K562 (cell line): Measurements from ENCODE around the gene SLC7A6OS. TPM values are rescaled to one million over a fixed set of nuclear protein-coding genes. Genes with fewer than 3 reads are reported as not detected.
A peak's percentile ranks its signal among the peaks of the same experiment; 100 is the strongest.

Experiments used
- ATAC-seq: fragments of 200-7000 bp; cut with Tn5 transposase; 3 replicates; pipeline ENCODE4 v1.9.1; 2020; ENCODE audit warnings: moderate library complexity
- BruUV-seq: library from RNA; stranded (reverse); fragments of 400-500 nt; replicated peaks from 2 replicates; lab custom pipeline; 2021; lab: Mats Ljungman, UMichigan
- CTCF ChIA-PET: fragments of 300-600 bp; formaldehyde crosslinking; extraction: SDS; loops from one replicate; lab custom pipeline; 2021; ENCODE audit warnings: low intra/inter-chr PET ratio; lab: Yijun Ruan, JAX
- POLR2A ChIA-PET: fragments of 300-600, 350-650 bp; sonication (Branson Sonifier 250); formaldehyde crosslinking; extraction: SDS; loops from one replicate; lab custom pipeline; 2021; ENCODE audit warnings: antibody characterized with exemption, inconsistent platforms; lab: Yijun Ruan, JAX
- DNase-seq, 4 experiments: peaks; one replicate each; pipeline versions ENCODE4 v3.0.0 to v3.0.0-alpha.2; 2011 to 2018; ENCODE audit warnings: low spot score in 3 of 4, mixed read lengths in 3 of 4; ENCODE audit errors: extremely low read depth in 1 of 4
- FAIRE-seq: peaks from 2 replicates; lab custom pipeline; 2011; peaks lifted over from hg19 to GRCh38; lab: Jason Lieb, UNC
- H2AFZ ChIP-seq: 2 replicates; pipeline ENCODE4 v1.6.0; 2011; ENCODE audit warnings: low read depth, low read length, control low read depth, inconsistent platforms
- H3K27ac ChIP-seq: fragments of 200-600 bp; 3 replicates; pipeline ENCODE4 v1.8.0; 2011; ENCODE audit warnings: low read depth, mild to moderate bottlenecking, control low read depth, inconsistent platforms, low read length, moderate library complexity, mixed read lengths; ENCODE audit errors: extremely low read depth
- H3K27me3 ChIP-seq, 2 experiments: fragments of 300-600 bp in 1 of 2; 2 replicates in 1 of 2; 3 replicates in 1 of 2; pipeline versions ENCODE4 v1.6.0 to v1.8.0; 2011; ENCODE audit warnings: inconsistent platforms in 2 of 2, low read length in 2 of 2, mild to moderate bottlenecking in 1 of 2, mixed read lengths in 1 of 2, moderate library complexity in 1 of 2; ENCODE audit not compliant: control insufficient read depth in 2 of 2, insufficient read depth in 2 of 2
- H3K36me3 ChIP-seq: fragments of 300-600 bp; 3 replicates; pipeline ENCODE4 v1.8.0; 2011; ENCODE audit warnings: mild to moderate bottlenecking, low read length, inconsistent platforms; ENCODE audit not compliant: control insufficient read depth, insufficient read depth
- H3K4me1 ChIP-seq, 2 experiments: fragments of 200-600 bp in 1 of 2; replicated peaks in 1 of 2; 2 replicates in 1 of 2; 3 replicates in 1 of 2; pipeline versions ENCODE4 v1.5.1 to v1.8.0; 2011; ENCODE audit warnings: inconsistent platforms in 2 of 2, low read length in 2 of 2, mild to moderate bottlenecking in 1 of 2, mixed read lengths in 1 of 2, moderate library complexity in 1 of 2; ENCODE audit not compliant: control insufficient read depth in 2 of 2, insufficient read depth in 2 of 2
- H3K4me2 ChIP-seq: 2 replicates; pipeline ENCODE4 v1.6.1; 2011; ENCODE audit warnings: low read length, control low read depth, inconsistent platforms, mixed read lengths; ENCODE audit not compliant: insufficient read depth
- H3K4me3 ChIP-seq: fragments of 200-600 bp; sonication (generic), shearing (Covaris generic); 2 replicates; pipeline ENCODE4 v1.5.1; 2016; ENCODE audit warnings: control low read depth, inconsistent platforms
- H3K79me2 ChIP-seq: fragments of 200-600 bp; 3 replicates; pipeline ENCODE4 v1.8.0; 2011; ENCODE audit warnings: low read length, inconsistent platforms; ENCODE audit not compliant: control insufficient read depth, insufficient read depth
- H3K9ac ChIP-seq, 2 experiments: 2 replicates each; pipeline versions ENCODE4 v1.6.0 to v1.6.1; 2011; ENCODE audit warnings: low read depth in 2 of 2, low read length in 2 of 2, control low read depth in 1 of 2, inconsistent platforms in 1 of 2, mild to moderate bottlenecking in 1 of 2, mixed read lengths in 1 of 2; ENCODE audit not compliant: insufficient read depth in 1 of 2
- H3K9me1 ChIP-seq: one replicate; pipeline ENCODE4 v1.6.0; 2011; ENCODE audit warnings: inconsistent platforms, mild to moderate bottlenecking, low read length, moderate library complexity; ENCODE audit not compliant: control insufficient read depth, insufficient read depth
- H3K9me3 ChIP-seq: replicated peaks from 2 replicates; pipeline ENCODE4 v1.5.1; 2011; ENCODE audit warnings: low read depth, low read length, inconsistent platforms; ENCODE audit not compliant: control insufficient read depth, insufficient read depth
- H4K20me1 ChIP-seq: replicated peaks from 2 replicates; pipeline ENCODE4 v1.6.1; 2011; ENCODE audit warnings: low read length, inconsistent platforms, mixed read lengths; ENCODE audit not compliant: control insufficient read depth, insufficient read depth
- MCM5 ChIP-seq: fragments of 450-650 bp; IDR thresholded peaks from 2 replicates; pipeline ENCODE4 v1.6.1; 2016; ENCODE audit warnings: low read depth
- MYBL2 ChIP-seq, 2 experiments: fragments of 450-650 bp in 1 of 2; sonication (generic) in 1 of 2; formaldehyde crosslinking in 1 of 2; IDR thresholded peaks; 2 replicates each; pipeline versions ENCODE4 v1.6.1 to v1.8.1; 2017 to 2022; ENCODE audit warnings: borderline replicate concordance in 1 of 2, inconsistent platforms in 1 of 2, low read depth in 1 of 2, mild to moderate bottlenecking in 1 of 2, missing genetic modification reagents in 1 of 2, moderate library complexity in 1 of 2
- PHTF2 ChIP-seq: fragments of 250-450 bp; sonication (Bioruptor Pico); IDR thresholded peaks from 2 replicates; pipeline ENCODE4 v1.5.0; 2021; ENCODE audit warnings: mild to moderate bottlenecking
- SRF ChIP-seq, 2 experiments: fragments of 250-450, 450-650 bp in 1 of 2; sonication (Bioruptor Pico) in 1 of 2; sonication (generic) in 1 of 2; formaldehyde crosslinking; IDR thresholded peaks; 2 replicates each; pipeline versions ENCODE4 v1.5.0 to v1.5.1; 2020 to 2022; ENCODE audit warnings: mild to moderate bottlenecking in 1 of 2, missing genetic modification reagents in 1 of 2
- TAF9B ChIP-seq: fragments of 450-650 bp; IDR thresholded peaks from 2 replicates; pipeline ENCODE4 v1.6.1; 2018; ENCODE audit warnings: mild to moderate bottlenecking; ENCODE audit not compliant: partially characterized antibody
- ZBTB7A ChIP-seq: IDR thresholded peaks from 2 replicates; pipeline ENCODE4 v1.6.1; 2011; ENCODE audit warnings: low read depth, mild to moderate bottlenecking, low read length, moderate library complexity, borderline replicate concordance; ENCODE audit not compliant: control insufficient read depth
- ZNF134 ChIP-seq: fragments of 250-450 bp; sonication (Bioruptor Pico); conservative IDR thresholded peaks from 2 replicates; pipeline ENCODE4 v1.4.0; 2020
- ZNF197 ChIP-seq: fragments of 200-800 bp; sonication (Bioruptor generic); IDR thresholded peaks from 2 replicates; pipeline ENCODE4 v1.6.1; 2016; ENCODE audit warnings: low read depth, missing genetic modification characterization, missing compliant biosample characterization
- ZNF282 ChIP-seq: sonication (generic); formaldehyde crosslinking; IDR thresholded peaks from 2 replicates; pipeline ENCODE4 v1.8.1; 2023; ENCODE audit warnings: missing genetic modification reagents
- ZNF583 ChIP-seq: fragments of 250-450 bp; sonication (Bioruptor Pico); IDR thresholded peaks from 2 replicates; pipeline ENCODE4 v1.4.0; 2020
- WGBS: fragments of 100-300 bp; shearing (Covaris generic); methylation state at CpG from one replicate; pipeline ENCODE4 v1.1.6; 2016; ENCODE audit warnings: low coverage, mixed read lengths; ENCODE audit not compliant: insufficient coverage; ENCODE audit errors: missing lambda C conversion rate; 5-methylcytosine and 5-hydroxymethylcytosine counted together
- in situ Hi-C: fragments of 300-500 bp; cut with MboI; formaldehyde crosslinking; loops from 4 replicates; pipeline ENCODE4 v1.15.0; 2018; ENCODE audit warnings: inconsistent platforms, mixed read lengths
- intact Hi-C: fragments of 100-400 bp; cut with micrococcal nuclease; formaldehyde crosslinking; loops from 2 replicates; pipeline ENCODE4 v1.14.2; 2022
- polyA plus RNA-seq, 8 experiments: library from polyadenylated mRNA; depleted of rRNA in 4 of 8; stranded (reverse) in 5 of 8; unstranded in 3 of 8; fragments of >200 nt; fragmentation: Nextera tagmentation in 2 of 8; fragmentation: Illumina TruSeq in 1 of 8; extraction: Ambion mirVana in 2 of 8; extraction: Trizol in 1 of 8; gene quantifications; 2 replicates each; pipeline versions ENCODE4 v1.2.1 to v1.2.3, GENCODE V29; 2011 to 2014; ENCODE audit warnings: inconsistent platforms in 1 of 8, missing spikeins in 1 of 8
- total RNA-seq, 7 experiments: library from RNA; depleted of rRNA in 6 of 7; stranded (reverse); fragments of >200 nt in 6 of 7; fragmentation: Illumina TruSeq in 2 of 7; extraction: Trizol in 2 of 7; gene quantifications; 2 replicates each; pipeline versions ENCODE4 v1.2.1 to v1.2.3, GENCODE V29; 2011 to 2021; ENCODE audit warnings: low replicate concordance in 1 of 7
- TF ChIP-seq, protein P1 (sequence below): fragments of 450-650 bp; formaldehyde crosslinking; IDR thresholded peaks from 2 replicates; pipeline ENCODE4 v1.4.0; 2020; ENCODE audit warnings: mild to moderate bottlenecking, moderate library complexity
- TF ChIP-seq, protein P2 (sequence below): IDR thresholded peaks from 2 replicates; pipeline ENCODE4 v1.6.1; 2014; ENCODE audit warnings: antibody characterized with exemption

SLC7A6OS gene
- total and polyA plus RNA-seq, 9 of the 15 experiments (the other 6 are each of a cell fraction or from before 2014, with no cell fraction given): 2.7 to 23.6 (median 17.2) TPM

DNA sequence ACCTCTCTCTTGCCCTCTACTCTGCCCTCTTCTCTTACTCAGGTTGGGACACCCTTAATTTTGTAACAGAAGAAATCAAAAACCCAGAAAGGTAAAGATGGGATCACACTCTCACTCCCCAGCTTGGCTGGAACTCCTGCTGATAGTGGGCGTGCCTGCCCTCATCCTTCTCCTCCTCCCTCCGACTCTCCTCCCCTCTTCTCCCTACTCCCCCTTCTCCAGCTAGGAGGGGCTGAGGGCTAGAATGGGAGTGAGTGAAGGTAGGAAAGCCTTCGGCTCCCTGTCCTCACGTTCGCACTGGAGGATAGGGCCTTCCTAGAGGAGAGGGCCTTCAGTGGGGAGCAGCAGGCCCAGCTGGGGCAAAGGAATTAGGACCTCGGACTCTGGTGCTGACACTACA lies 20.3 kb downstream of the SLC7A6OS start:
- Histone ChIP-seq H3K27me3 (no peaks in the 10 kb centered on the region), H3K4me2 (no peak overlapping the region), H2AFZ (no peak overlapping the region), H3K79me2 (peaks cover 13% of the 10 kb centered on the region), H3K9me1 (no peaks in the 10 kb centered on the region), H4K20me1 (peaks cover 2% of the 10 kb centered on the region; the same call in 1 of the 2 replicates), H3K4me3 (no peak overlapping the region), H3K27ac (no peak overlapping the region), H3K9ac (peak overlapping the region in 1 of 2 experiments; percentile 30; a peak in 1 of 4 replicates), H3K4me1 (peaks cover 14 to 22% of the 10 kb centered on the region in 2 experiments), H3K36me3 (peaks cover 83% of the 10 kb centered on the region), H3K9me3 (no peaks in the 10 kb centered on the region)
- BruUV-seq: no TSS peak
- intact Hi-C loops (no loop called here), in situ Hi-C loops (no loop called here)
- ATAC-seq (no peak), FAIRE-seq (no peak), DNase-seq (no peak)
- ChIA-PET CTCF (no interaction called here), POLR2A (interaction anchor here (1.4 to 3.4 kb wide), 4 partner anchors 9 to 20 kb away, joined by 7 to 27 read pairs (median 13); partner anchors contain the start of genes PRMT7 and SLC7A6OS)
- no peak for TF ChIP-seq TAF9B
- no peak for TF ChIP-seq MCM5
- TF ChIP-seq SRF (CRISPR knock-in tag; IDR thresholded peaks at IDR 0.05): no peak
- TF ChIP-seq ZNF134 (CRISPR knock-in tag): no peak
- TF ChIP-seq MYBL2 (IDR thresholded peaks at IDR 0.05; ENCODE audit: low read depth): no peak
- TF ChIP-seq MYBL2 (CRISPR knock-in tag; IDR thresholded peaks at IDR 0.05; ENCODE audit: borderline replicate concordance): no peak
- no peak for TF ChIP-seq ZNF197 (CRISPR knock-in tag)
- TF ChIP-seq, protein P1, sequence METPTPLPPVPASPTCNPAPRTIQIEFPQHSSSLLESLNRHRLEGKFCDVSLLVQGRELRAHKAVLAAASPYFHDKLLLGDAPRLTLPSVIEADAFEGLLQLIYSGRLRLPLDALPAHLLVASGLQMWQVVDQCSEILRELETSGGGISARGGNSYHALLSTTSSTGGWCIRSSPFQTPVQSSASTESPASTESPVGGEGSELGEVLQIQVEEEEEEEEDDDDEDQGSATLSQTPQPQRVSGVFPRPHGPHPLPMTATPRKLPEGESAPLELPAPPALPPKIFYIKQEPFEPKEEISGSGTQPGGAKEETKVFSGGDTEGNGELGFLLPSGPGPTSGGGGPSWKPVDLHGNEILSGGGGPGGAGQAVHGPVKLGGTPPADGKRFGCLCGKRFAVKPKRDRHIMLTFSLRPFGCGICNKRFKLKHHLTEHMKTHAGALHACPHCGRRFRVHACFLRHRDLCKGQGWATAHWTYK (CRISPR knock-in tag): no peak
- TF ChIP-seq PHTF2 (CRISPR knock-in tag): no peak
- TF ChIP-seq ZNF583: no peak
- no peak for TF ChIP-seq ZNF282 (CRISPR knock-in tag)
- TF ChIP-seq ZBTB7A: no peak
- TF ChIP-seq, protein P2, sequence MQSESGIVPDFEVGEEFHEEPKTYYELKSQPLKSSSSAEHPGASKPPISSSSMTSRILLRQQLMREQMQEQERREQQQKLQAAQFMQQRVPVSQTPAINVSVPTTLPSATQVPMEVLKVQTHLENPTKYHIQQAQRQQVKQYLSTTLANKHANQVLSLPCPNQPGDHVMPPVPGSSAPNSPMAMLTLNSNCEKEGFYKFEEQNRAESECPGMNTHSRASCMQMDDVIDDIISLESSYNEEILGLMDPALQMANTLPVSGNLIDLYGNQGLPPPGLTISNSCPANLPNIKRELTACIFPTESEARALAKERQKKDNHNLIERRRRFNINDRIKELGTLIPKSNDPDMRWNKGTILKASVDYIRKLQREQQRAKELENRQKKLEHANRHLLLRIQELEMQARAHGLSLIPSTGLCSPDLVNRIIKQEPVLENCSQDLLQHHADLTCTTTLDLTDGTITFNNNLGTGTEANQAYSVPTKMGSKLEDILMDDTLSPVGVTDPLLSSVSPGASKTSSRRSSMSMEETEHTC: no peak
- 65% methylated on average over 5 of the region's 6 CpGs for WGBS
